K562 (cell line): Measurements from ENCODE around the gene STX7. TPM values are rescaled to one million over a fixed set of nuclear protein-coding genes. Genes with fewer than 3 reads are reported as not detected.

Source experiments
- ARID4B ChIP-seq: sonication (generic); formaldehyde crosslinking; IDR thresholded peaks from 2 replicates; pipeline ENCODE4 v1.8.0; 2022; ENCODE audit warnings: mild to moderate bottlenecking, missing genetic modification reagents
- GATAD2A ChIP-seq: fragments of 450-650 bp; IDR thresholded peaks from 2 replicates; pipeline ENCODE4 v1.6.1; 2017
- MGA ChIP-seq: fragments of 450-650 bp; IDR thresholded peaks from 2 replicates; pipeline ENCODE4 v1.6.1; 2016; ENCODE audit warnings: mild to moderate bottlenecking, moderate library complexity
- SRSF9 ChIP-seq: fragments of 200-400 bp; formaldehyde crosslinking; IDR thresholded peaks from 2 replicates; pipeline ENCODE4 v1.6.1; 2017; ENCODE audit warnings: low read depth, low read length, borderline replicate concordance
- STAT5A ChIP-seq: IDR thresholded peaks from 2 replicates; pipeline ENCODE4 v1.6.1; 2012; ENCODE audit warnings: low read length, inconsistent platforms, borderline replicate concordance
- TCFL5 ChIP-seq: fragments of 250-450 bp; sonication (Bioruptor Pico); conservative IDR thresholded peaks from 2 replicates; pipeline ENCODE4 v1.6.1; 2021; ENCODE audit warnings: mild to moderate bottlenecking, moderate library complexity, matching md5 sums
- TOE1 ChIP-seq, 2 experiments: fragments of 450-650 bp in 1 of 2; sonication (generic) in 1 of 2; formaldehyde crosslinking in 1 of 2; IDR thresholded peaks; 2 replicates each; pipeline versions ENCODE4 v1.7.1 to v1.8.0; 2016 to 2022; ENCODE audit warnings: borderline replicate concordance in 2 of 2, mild to moderate bottlenecking in 2 of 2, antibody characterized with exemption in 1 of 2, inconsistent platforms in 1 of 2, low read depth in 1 of 2, missing genetic modification reagents in 1 of 2, moderate library complexity in 1 of 2
- ZBTB17 ChIP-seq: fragments of 450-650 bp; formaldehyde crosslinking; IDR thresholded peaks from 2 replicates; pipeline ENCODE4 v1.4.0; 2020; ENCODE audit warnings: mild to moderate bottlenecking
- ZFPM2 ChIP-seq: fragments of 250-450 bp; sonication (Bioruptor Pico); IDR thresholded peaks from 2 replicates; pipeline ENCODE4 v1.5.1; 2022; ENCODE audit warnings: mild to moderate bottlenecking
- polyA plus RNA-seq, 8 experiments: library from polyadenylated mRNA; depleted of rRNA in 4 of 8; stranded (reverse) in 5 of 8; unstranded in 3 of 8; fragments of >200 nt; fragmentation: Nextera tagmentation in 2 of 8; fragmentation: Illumina TruSeq in 1 of 8; extraction: Ambion mirVana in 2 of 8; extraction: Trizol in 1 of 8; gene quantifications; 2 replicates each; pipeline versions ENCODE4 v1.2.1 to v1.2.3, GENCODE V29; 2011 to 2014; ENCODE audit warnings: inconsistent platforms in 1 of 8, missing spikeins in 1 of 8
- total RNA-seq, 7 experiments: library from RNA; depleted of rRNA in 6 of 7; stranded (reverse); fragments of >200 nt in 6 of 7; fragmentation: Illumina TruSeq in 2 of 7; extraction: Trizol in 2 of 7; gene quantifications; 2 replicates each; pipeline versions ENCODE4 v1.2.1 to v1.2.3, GENCODE V29; 2011 to 2021; ENCODE audit warnings: low replicate concordance in 1 of 7
- TF ChIP-seq, protein P1 (sequence below): fragments of 250-450 bp; sonication (Bioruptor Pico); IDR thresholded peaks from 2 replicates; pipeline ENCODE4 v1.4.0; 2020; ENCODE audit warnings: mild to moderate bottlenecking

The STX7 gene
- total and polyA plus RNA-seq, 9 of the 15 experiments (the other 6 are each of a cell fraction or from before 2014, with no cell fraction given): 13.0 to 34.4 (median 25.3) TPM

DNA sequence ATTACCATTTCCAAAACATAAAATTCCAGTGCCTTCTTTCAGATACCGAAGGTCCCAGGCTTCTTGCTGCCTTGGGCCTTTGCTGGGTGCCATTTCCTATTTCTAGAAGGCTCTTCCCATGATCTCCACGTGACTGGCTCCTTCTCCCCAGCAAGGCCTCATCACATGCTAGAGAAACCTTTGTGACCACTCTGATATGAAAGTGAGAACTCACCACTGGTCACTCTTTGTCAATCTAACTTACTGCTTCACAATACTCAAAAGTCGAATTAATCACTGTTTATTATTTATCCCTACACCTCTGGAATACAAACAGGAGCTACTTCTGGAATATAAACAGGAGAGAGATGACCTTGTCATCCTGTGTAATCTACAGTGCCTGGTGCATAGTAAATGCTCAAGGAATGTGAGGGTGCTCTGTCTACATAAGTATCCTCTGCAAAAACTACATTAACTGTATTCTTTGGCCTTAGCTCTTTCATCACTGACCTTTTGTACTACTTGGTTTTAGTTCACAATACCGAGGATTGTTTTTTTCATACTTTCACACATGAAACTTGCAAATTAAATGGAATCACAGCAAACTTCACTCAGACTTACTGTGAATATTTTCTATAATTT lies 1.6 kb downstream of the STX7 start (continued):
- TF ChIP-seq ARID4B (CRISPR knock-in tag): no peak
- TF ChIP-seq, protein P1, sequence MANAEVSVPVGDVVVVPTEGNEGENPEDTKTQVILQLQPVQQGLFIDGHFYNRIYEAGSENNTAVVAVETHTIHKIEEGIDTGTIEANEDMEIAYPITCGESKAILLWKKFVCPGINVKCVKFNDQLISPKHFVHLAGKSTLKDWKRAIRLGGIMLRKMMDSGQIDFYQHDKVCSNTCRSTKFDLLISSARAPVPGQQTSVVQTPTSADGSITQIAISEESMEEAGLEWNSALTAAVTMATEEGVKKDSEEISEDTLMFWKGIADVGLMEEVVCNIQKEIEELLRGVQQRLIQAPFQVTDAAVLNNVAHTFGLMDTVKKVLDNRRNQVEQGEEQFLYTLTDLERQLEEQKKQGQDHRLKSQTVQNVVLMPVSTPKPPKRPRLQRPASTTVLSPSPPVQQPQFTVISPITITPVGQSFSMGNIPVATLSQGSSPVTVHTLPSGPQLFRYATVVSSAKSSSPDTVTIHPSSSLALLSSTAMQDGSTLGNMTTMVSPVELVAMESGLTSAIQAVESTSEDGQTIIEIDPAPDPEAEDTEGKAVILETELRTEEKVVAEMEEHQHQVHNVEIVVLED (CRISPR knock-in tag): no peak
- peak; percentile 73 for TF ChIP-seq MGA
- TF ChIP-seq ZBTB17 (CRISPR knock-in tag): no peak
- TF ChIP-seq GATAD2A: no peak
- no peak for TF ChIP-seq ZFPM2 (CRISPR knock-in tag)
- no peak for TF ChIP-seq STAT5A
- TF ChIP-seq TCFL5 (CRISPR knock-in tag): no peak
- TF ChIP-seq SRSF9: no peak
- no peak for TF ChIP-seq TOE1 (IDR thresholded peaks at IDR 0.05; ENCODE audit: borderline replicate concordance)
- TF ChIP-seq TOE1 (CRISPR knock-in tag; IDR thresholded peaks at IDR 0.05; ENCODE audit: borderline replicate concordance, low read depth): no peak
